Fibroblast of mammary gland (primary cell): Measurements from ENCODE around the gene TECPR1.
A peak's percentile ranks its signal among the peaks of the same experiment; 100 is the strongest.

ENCODE experiments used
- DNase-seq: peaks from one replicate; pipeline ENCODE4 v3.0.0-alpha.2; 2010; ENCODE audit warnings: low read depth
- H3K4me3 ChIP-seq: 2 replicates; pipeline ENCODE4 v1.5.1; 2011; ENCODE audit warnings: low read depth, mild to moderate bottlenecking, low read length, moderate library complexity; ENCODE audit not compliant: control insufficient read depth
- CTCF ChIP-seq: conservative IDR thresholded peaks from 2 replicates; pipeline ENCODE4 v1.5.1; 2011; ENCODE audit warnings: low read depth, low read length, inconsistent platforms; ENCODE audit not compliant: control insufficient read depth, insufficient read depth

Gene TECPR1

GRCh38 chr7:98286701-98287485, 34.9 kb upstream of the TECPR1 start:
- TF ChIP-seq CTCF, result no peak
- DNase-seq, result no peak
- H3K4me3 ChIP-seq, result no peak overlapping the region

- TF ChIP-seq CTCF, result no peak
- DNase-seq, result peak; percentile 76
- no peak overlapping the region for H3K4me3 ChIP-seq
These were observed 34.1 kb upstream of the TECPR1 start for GRCh38 chr7:98286093-98286539.

- peak overlapping the region; percentile 93 for H3K4me3 ChIP-seq
- TF ChIP-seq CTCF, result no peak
- DNase-seq, result no peak
These were observed 33.4 kb upstream of the TECPR1 start for GRCh38 chr7:98285157-98286092.

GRCh38 chr7:98284335-98285036, 32.5 kb upstream of the TECPR1 start:
- peak overlapping the region; percentile 93 for H3K4me3 ChIP-seq
- peak; percentile 71 for DNase-seq

GRCh38 chr7:98283887-98284222, 31.8 kb upstream of the TECPR1 start:
- DNase-seq, result no peak
- H3K4me3 ChIP-seq, result peak overlapping the region; percentile 93
- no peak for TF ChIP-seq CTCF

More at GRCh38 chr7:98284335-98285036, 32.5 kb upstream of the TECPR1 start:
- no peak for TF ChIP-seq CTCF

- no peak for TF ChIP-seq CTCF
- peak overlapping the region; percentile 93 for H3K4me3 ChIP-seq
- DNase-seq, result peak; percentile 83
These were observed 31.3 kb upstream of the TECPR1 start for GRCh38 chr7:98283127-98283886.
